Esophagus muscularis mucosa (tissue), 4 donors: ENCODE measurements around the gene ANXA10.

Experiments
- CTCF ChIP-seq, 3 experiments: fragments of 200-600 bp in 2 of 3; fragments of 450-650 bp in 1 of 3; sonication (generic) in 2 of 3; IDR thresholded peaks; one replicate each; pipeline ENCODE4 v1.5.1; 2017 to 2019; ENCODE audit warnings: antibody characterized with exemption in 3 of 3, mild to moderate bottlenecking in 2 of 3, moderate library complexity in 1 of 3
- EP300 ChIP-seq: sonication (generic); formaldehyde crosslinking; IDR thresholded peaks from one replicate; pipeline ENCODE4 v1.6.1; 2017; ENCODE audit warnings: antibody characterized with exemption
- POLR2A ChIP-seq: fragments of 450-650 bp; IDR thresholded peaks from one replicate; pipeline ENCODE4 v1.6.1; 2017; ENCODE audit warnings: antibody characterized with exemption, moderate library complexity, mild to moderate bottlenecking, low read depth
- POLR2AphosphoS5 ChIP-seq, 2 donors: sonication (generic); formaldehyde crosslinking; IDR thresholded peaks; one replicate each; pipeline ENCODE4 v1.6.1; 2017; ENCODE audit warnings: antibody characterized with exemption in 2 of 2

GRCh38 chr4:168154546-168155277, 62.4 kb downstream of the ANXA10 start:
- TF ChIP-seq CTCF (IDR thresholded peaks at IDR 0.05) (no peak), POLR2AphosphoS5 (IDR thresholded peaks at IDR 0.05) (no peak), POLR2A (no peak), EP300 (no peak)
